ENCODE measurements around the gene PCDHA6. TPM values are rescaled to one million over a fixed set of nuclear protein-coding genes. Genes with fewer than 3 reads are reported as not detected.
"Not testable (repeated sequence)": the region's sequence is repeated elsewhere in the genome, so short reads cannot be mapped to it uniquely, and the experiment has no call there.

The PCDHA6 gene
- total and polyA plus RNA-seq, 2 experiments from 2014 or later = 0.22 TPM; not detected in 1

- H3K4me1 ChIP-seq (ENCODE audit: insufficient read depth) = no peaks in the 10 kb centered on the region
- H4K20me1 ChIP-seq (ENCODE audit: insufficient read depth) = no peaks in the 10 kb centered on the region
- 24 to 29% methylated on average over 18 of the region's 18 CpGs for WGBS, 2 experiments (ENCODE audit: low coverage in 1 of 2, low lambda C conversion rate in 2 of 2, missing lambda C conversion rate in 2 of 2)
- TF ChIP-seq EZH2 (IDR thresholded peaks at IDR 0.05; ENCODE audit: insufficient read depth, poor library complexity, severe bottlenecking) (no peak), EZH2phosphoT487 (IDR thresholded peaks at IDR 0.05; ENCODE audit: insufficient read depth, low read depth) (no peak)
- H3F3A ChIP-seq (ENCODE audit: insufficient read depth) = no peaks in the 10 kb centered on the region
- no peaks in the 10 kb centered on the region for H3K9me3 ChIP-seq (ENCODE audit: low read depth)
- no peak overlapping the region for H3K4me2 ChIP-seq (ENCODE audit: unreplicated experiment)
- no peaks in the 10 kb centered on the region for H3K27me3 ChIP-seq (replicated peaks; ENCODE audit: insufficient read depth)
- no peak for DNase-seq
- in situ Hi-C loops (cut with MboI) = no loop called here
- H3K27ac ChIP-seq = no peak overlapping the region
- no peaks in the 10 kb centered on the region for H3K79me2 ChIP-seq (ENCODE audit: insufficient read depth)
- no peak overlapping the region for H3K9ac ChIP-seq
- H3K4me3 ChIP-seq = no peak overlapping the region
- no peaks in the 10 kb centered on the region for H3K9me2 ChIP-seq (ENCODE audit: insufficient read depth)
- H2AFZ ChIP-seq = no peak overlapping the region
- H3K36me3 ChIP-seq (ENCODE audit: low read depth) = no peaks in the 10 kb centered on the region
Measured at GRCh38 chr5:140828362-140828737, 590 bp downstream of the PCDHA6 start.

- H3K9ac ChIP-seq; H3K9me3 ChIP-seq (ENCODE audit: low read depth); H3F3A ChIP-seq (ENCODE audit: insufficient read depth); H3K27me3 ChIP-seq (replicated peaks; ENCODE audit: insufficient read depth); DNase-seq; H3K4me1 ChIP-seq (ENCODE audit: insufficient read depth); H3K79me2 ChIP-seq (ENCODE audit: insufficient read depth); in situ Hi-C loops (cut with MboI); H3K27ac ChIP-seq; H3K9me2 ChIP-seq (ENCODE audit: insufficient read depth); H3K4me2 ChIP-seq (ENCODE audit: unreplicated experiment); H3K4me3 ChIP-seq; H2AFZ ChIP-seq; H3K36me3 ChIP-seq (ENCODE audit: low read depth); H4K20me1 ChIP-seq (ENCODE audit: insufficient read depth): not testable (repeated sequence)
- WGBS, 2 experiments (ENCODE audit: low coverage in 1 of 2, low lambda C conversion rate in 2 of 2, missing lambda C conversion rate in 2 of 2) = 55 to 57% methylated on average over 89 to 100 of the region's 106 CpGs
Measured at GRCh38 chr5:140829511-140830501, 2.0 kb downstream of the PCDHA6 start.

- Histone ChIP-seq H3K36me3 (ENCODE audit: low read depth) (no peaks in the 10 kb centered on the region), H3K4me1 (ENCODE audit: insufficient read depth) (no peaks in the 10 kb centered on the region)
- WGBS, 2 experiments (ENCODE audit: low coverage in 1 of 2, low lambda C conversion rate in 2 of 2, missing lambda C conversion rate in 2 of 2) = 10 to 11% methylated on average over 8 of the region's 8 CpGs
Measured at GRCh38 chr5:140833993-140834392, 6.2 kb downstream of the PCDHA6 start, which contains the start of gene PCDHA7. TSS of gene PCDHA7 (plus strand) at chr5:140834269. CDS start at chr5:140834384, 115 bp downstream.

GRCh38 chr5:140834439-140835008 lies 6.8 kb downstream of the PCDHA6 start:
- H3K27me3 ChIP-seq (replicated peaks; ENCODE audit: insufficient read depth); H3K9me3 ChIP-seq (ENCODE audit: low read depth); H3K9ac ChIP-seq; H3K9me2 ChIP-seq (ENCODE audit: insufficient read depth); H3K36me3 ChIP-seq (ENCODE audit: low read depth); H3K4me1 ChIP-seq (ENCODE audit: insufficient read depth); H4K20me1 ChIP-seq (ENCODE audit: insufficient read depth); H3F3A ChIP-seq (ENCODE audit: insufficient read depth); H3K4me2 ChIP-seq (ENCODE audit: unreplicated experiment); H3K27ac ChIP-seq; in situ Hi-C loops (cut with MboI); DNase-seq; H3K79me2 ChIP-seq (ENCODE audit: insufficient read depth): not testable (repeated sequence)
- peak overlapping the region; percentile 8; the same call in 1 of the 2 replicates for H2AFZ ChIP-seq
- peak overlapping the region; percentile 9; the same call in 1 of the 2 replicates for H3K4me3 ChIP-seq
- 19 to 24% methylated on average over 30 to 34 of the region's 38 CpGs for WGBS, 2 experiments (ENCODE audit: low coverage in 1 of 2, low lambda C conversion rate in 2 of 2, missing lambda C conversion rate in 2 of 2)

More at GRCh38 chr5:140833993-140834392, 6.2 kb downstream of the PCDHA6 start, which contains the start of gene PCDHA7:
- no peak within 1 kb of the TSS for H3K27ac ChIP-seq
- peak; percentile 26 for DNase-seq
- no peak within 1 kb of the TSS for H3K4me2 ChIP-seq (ENCODE audit: unreplicated experiment)
- H3F3A ChIP-seq (ENCODE audit: insufficient read depth) = no peaks in the 10 kb centered on the region
- TF ChIP-seq EZH2 (IDR thresholded peaks at IDR 0.05; ENCODE audit: insufficient read depth, poor library complexity, severe bottlenecking) (no peak), EZH2phosphoT487 (IDR thresholded peaks at IDR 0.05; ENCODE audit: insufficient read depth, low read depth) (no peak)
- no peak within 1 kb of the TSS for H3K9ac ChIP-seq
- H3K9me2 ChIP-seq (ENCODE audit: insufficient read depth) = no peaks in the 10 kb centered on the region
- H3K9me3 ChIP-seq (ENCODE audit: low read depth) = no peaks in the 10 kb centered on the region
- no peaks in the 10 kb centered on the region for H4K20me1 ChIP-seq (ENCODE audit: insufficient read depth)
- H3K79me2 ChIP-seq (ENCODE audit: insufficient read depth) = no peaks in the 10 kb centered on the region
- no peaks in the 10 kb centered on the region for H3K27me3 ChIP-seq (replicated peaks; ENCODE audit: insufficient read depth)
- H3K4me3 ChIP-seq = peak within 1 kb of the TSS; percentile 9; the same call in 1 of the 2 replicates
- peak within 1 kb of the TSS; percentile 8; the same call in 1 of the 2 replicates for H2AFZ ChIP-seq
- in situ Hi-C loops (cut with MboI) = no loop called here

Measured in GM23248 (cell line).